HG02610 (cell line): Measurements from ENCODE around the gene SEMA4A.
A peak's percentile ranks its signal among the peaks of the same experiment; 100 is the strongest.
"Not testable (repeated sequence)": the region's sequence is repeated elsewhere in the genome, so short reads cannot be mapped to it uniquely, and the experiment has no call there.

ENCODE experiments used
- ATAC-seq: cut with Tn5 transposase; IDR thresholded peaks from one replicate; pipeline ENCODE4 v1.9.1; 2021; ENCODE audit warnings: mild to moderate bottlenecking, moderate library complexity; ENCODE audit not compliant: unreplicated experiment

The SEMA4A gene

GRCh38 chr1:156153362-156153761 is at the start of gene SEMA4A:
Gene SEMA4A (plus strand): TSS chr1:156153585. CDS start chr1:156154579, 994 bp downstream.
- ATAC-seq = no peak

GRCh38 chr1:156104065-156104810 is 49.1 kb upstream of the SEMA4A start:
- no peak for ATAC-seq

GRCh38 chr1:156104861-156105832 is 48.2 kb upstream of the SEMA4A start:
- ATAC-seq = no peak

GRCh38 chr1:156106624-156107488 is 46.5 kb upstream of the SEMA4A start:
- no peak for ATAC-seq

GRCh38 chr1:156108057-156108456 is 45.3 kb upstream of the SEMA4A start:
- no peak for ATAC-seq

GRCh38 chr1:156108664-156109241 is 44.6 kb upstream of the SEMA4A start:
- ATAC-seq = no peak

- ATAC-seq = no peak
Observed at GRCh38 chr1:156110252-156110651, 43.1 kb upstream of the SEMA4A start.

GRCh38 chr1:156111355-156111962 is 41.9 kb upstream of the SEMA4A start:
- ATAC-seq = no peak

GRCh38 chr1:156112276-156113137 is 40.9 kb upstream of the SEMA4A start:
- no peak for ATAC-seq

- ATAC-seq = no peak
Observed at GRCh38 chr1:156113282-156113950, 40.0 kb upstream of the SEMA4A start.

- peak; percentile 76 for ATAC-seq
Observed at GRCh38 chr1:156114101-156114918, 39.1 kb upstream of the SEMA4A start, which contains the start of gene LMNA. Gene LMNA (plus strand): TSS chr1:156114711. CDS start chr1:156114919, 208 bp downstream.

GRCh38 chr1:156114919-156115513 is 38.4 kb upstream of the SEMA4A start:
- no peak for ATAC-seq

- no peak for ATAC-seq
Observed at GRCh38 chr1:156115514-156116374, 37.6 kb upstream of the SEMA4A start.

- ATAC-seq = not testable (repeated sequence)
Observed at GRCh38 chr1:156116731-156117130, 36.7 kb upstream of the SEMA4A start.

- no peak for ATAC-seq
Observed at GRCh38 chr1:156117414-156118176, 35.8 kb upstream of the SEMA4A start.
